ENCODE data around the gene MRPL54.
"Not testable (repeated sequence)": the region's sequence is repeated elsewhere in the genome, so short reads cannot be mapped to it uniquely, and the experiment has no call there.

MRPL54 gene

DNA sequence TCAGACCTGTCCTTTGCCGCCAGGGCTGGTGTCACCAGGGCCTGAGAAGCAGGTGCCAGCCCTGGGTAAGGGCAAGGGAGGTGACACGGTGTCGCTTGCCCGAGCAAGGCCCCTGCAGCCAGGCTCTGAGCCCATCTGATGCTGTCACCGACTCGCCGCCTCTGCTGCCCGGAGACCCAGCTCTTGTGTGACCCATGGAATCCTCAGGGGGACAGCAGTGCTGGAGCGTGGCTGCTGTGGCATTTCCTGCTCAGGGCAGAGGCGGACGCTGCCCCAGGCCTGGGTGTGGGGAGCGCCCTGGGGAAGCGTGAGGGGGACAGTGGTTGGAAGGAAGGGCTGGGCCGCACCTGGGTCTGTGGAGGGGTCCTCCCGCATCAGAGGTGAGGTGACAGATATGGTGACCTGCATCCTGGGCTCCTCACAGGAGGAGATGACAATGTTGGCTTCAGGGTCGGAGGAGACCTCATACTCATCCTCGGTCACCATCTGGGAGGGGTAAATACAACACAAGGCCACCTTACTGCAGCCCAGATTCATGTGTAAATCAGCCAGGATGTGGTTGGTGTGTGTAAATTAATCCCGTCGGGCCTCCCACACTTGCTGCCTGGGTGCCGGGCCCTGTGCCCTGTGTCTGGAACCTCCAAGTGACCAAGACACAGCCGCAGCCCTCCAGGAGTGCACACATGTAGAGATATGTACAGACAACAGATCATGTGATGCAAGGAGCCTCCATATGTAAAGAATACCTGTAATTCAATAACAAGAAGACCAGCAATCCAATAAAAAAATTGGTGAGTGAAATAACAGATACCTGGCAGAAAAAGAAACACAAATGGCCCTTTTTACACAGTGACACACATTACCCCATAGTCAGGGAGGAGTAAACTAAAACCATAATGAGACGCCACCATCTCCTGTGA is 51.3 kb downstream of the MRPL54 start:
- no peak for DNase-seq

DNA sequence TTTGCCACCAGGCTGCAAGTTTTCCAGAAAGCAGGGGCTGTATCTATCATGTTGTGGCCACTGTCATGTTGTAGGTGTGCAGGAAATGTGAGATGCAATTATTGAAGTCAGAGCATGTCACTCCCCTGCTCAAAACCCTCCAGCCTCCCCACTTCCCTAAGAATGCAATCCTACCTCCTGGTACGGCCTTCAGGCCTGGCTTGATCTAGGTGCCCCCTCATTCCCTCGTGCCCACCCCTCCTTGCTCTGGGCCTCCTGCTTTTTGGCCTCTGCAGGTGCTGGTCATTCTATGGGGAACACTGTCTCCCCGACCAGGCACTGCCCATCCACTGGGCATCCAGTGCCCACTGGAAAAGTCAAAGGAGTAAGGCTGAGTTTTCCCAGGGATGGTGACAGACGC is 52.2 kb downstream of the MRPL54 start:
- DNase-seq, result no peak

DNA sequence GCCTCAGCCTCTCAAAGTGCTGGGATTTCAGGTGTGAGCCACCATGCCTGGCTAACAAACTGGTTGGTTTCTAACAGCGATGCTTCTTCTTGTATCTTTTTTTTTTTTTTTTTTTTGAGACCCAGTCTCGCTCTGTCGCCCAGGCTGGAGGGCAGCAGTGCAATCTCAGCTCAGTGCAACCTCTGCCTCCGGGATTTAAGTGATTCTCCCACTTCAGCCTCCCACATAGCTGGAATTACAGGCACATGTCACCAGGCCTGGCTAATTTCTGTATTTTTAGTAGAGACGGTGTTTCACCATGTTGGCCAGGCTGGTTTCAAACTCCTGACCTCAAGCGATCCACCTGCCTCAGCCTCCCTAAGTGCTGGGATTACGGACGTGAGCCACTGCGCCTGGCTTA is 53.7 kb downstream of the MRPL54 start:
- DNase-seq, result not testable (repeated sequence)

DNA sequence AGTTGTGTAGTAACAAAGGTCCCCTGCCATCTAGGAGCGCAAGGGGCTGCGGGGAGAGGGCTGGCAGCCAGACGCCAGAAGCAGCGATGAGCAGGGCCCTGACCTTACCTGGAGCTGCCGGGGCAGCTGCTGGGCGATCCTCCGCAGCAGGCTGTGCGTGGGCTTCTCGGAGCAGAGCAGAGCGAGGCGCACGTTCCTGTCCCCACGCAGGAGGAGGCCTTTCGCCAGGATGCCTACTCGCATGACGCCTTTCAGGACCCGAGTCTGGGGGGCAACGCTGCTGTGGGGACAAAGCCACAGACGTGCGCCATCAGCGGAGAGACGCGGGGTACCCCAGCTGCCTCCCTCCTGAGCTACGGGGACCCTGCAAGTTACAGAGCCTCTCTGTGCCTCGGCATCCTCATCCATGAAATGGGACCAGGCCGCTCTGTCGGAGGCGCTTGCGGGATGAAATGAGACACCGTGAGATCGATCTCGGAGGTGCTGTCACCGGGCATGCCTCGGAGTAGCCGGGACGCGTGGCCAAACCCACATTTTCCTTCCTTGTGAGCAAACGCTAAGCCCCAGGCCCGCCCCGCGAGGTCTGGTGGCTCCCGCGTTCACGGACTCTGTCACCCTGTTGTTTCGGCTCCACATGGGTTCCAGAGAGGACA is 54.2 kb downstream of the MRPL54 start:
- DNase-seq, result no peak
